Gastrocnemius medialis (tissue), 4 donors: ENCODE measurements around the gene SURF4. TPM values are rescaled to one million over a fixed set of nuclear protein-coding genes. Genes with fewer than 3 reads are reported as not detected.

Source experiments
- ATAC-seq, 2 donors: fragments of 150-250 bp; one replicate each; pipeline ENCODE4 v1.9.1; 2016
- DNase-seq, 2 donors: peaks; one replicate each; pipeline ENCODE4 v3.0.0-alpha.2; 2019
- H3K27ac ChIP-seq, 4 donors: fragments of 200-600 bp; sonication (generic); 1 replicate in 1 of 4; 2 replicates in 3 of 4; pipeline ENCODE4 v1.5.1; 2016 to 2018; ENCODE audit warnings: mild to moderate bottlenecking in 2 of 4, moderate library complexity in 1 of 4
- H3K27me3 ChIP-seq, 3 donors: fragments of 200-600 bp; sonication (generic) in 2 of 3; 1 replicate in 1 of 3; 2 replicates in 2 of 3; pipeline versions ENCODE4 v1.5.1 to v1.6.0; 2016 to 2019; ENCODE audit warnings: mild to moderate bottlenecking in 1 of 3, moderate library complexity in 1 of 3
- H3K36me3 ChIP-seq, 2 donors: fragments of 200-600 bp; sonication (generic) in 1 of 2; one replicate each; pipeline ENCODE4 v1.5.1; 2017 to 2018
- H3K4me1 ChIP-seq, 2 donors: fragments of 200-600 bp; sonication (generic) in 1 of 2; one replicate each; pipeline ENCODE4 v1.5.1; 2016 to 2017; ENCODE audit warnings: mild to moderate bottlenecking in 2 of 2
- H3K4me3 ChIP-seq, 4 donors: fragments of 200-600 bp; sonication (generic) in 3 of 4; 1 replicate in 1 of 4; 2 replicates in 3 of 4; pipeline ENCODE4 v1.5.1; 2016 to 2019; ENCODE audit warnings: mild to moderate bottlenecking in 2 of 4
- H3K9me3 ChIP-seq, 3 donors: fragments of 200-600 bp; sonication (generic) in 2 of 3; 1 replicate in 1 of 3; 2 replicates in 2 of 3; pipeline ENCODE4 v1.5.1; 2016 to 2019
- POLR2A ChIP-seq, 2 donors: fragments of 450-650 bp; IDR thresholded peaks; one replicate each; pipeline ENCODE4 v1.6.1; 2017; ENCODE audit warnings: antibody characterized with exemption in 2 of 2, mild to moderate bottlenecking in 2 of 2, moderate library complexity in 2 of 2
- in situ Hi-C, 4 donors: fragments of 200-750 bp; cut with MboI; loops; one replicate each; pipeline versions ENCODE4 v1.15.0 to v1.8.0; 2017; ENCODE audit warnings: low sequenced_read_pairs in 4 of 4
- intact Hi-C: fragments of 100-400 bp; cut with DNase I; formaldehyde crosslinking; loops from one replicate; pipeline ENCODE4 v1.15.1; 2023; ENCODE audit warnings: low total_unique reads
- total RNA-seq, 4 donors: library from RNA; depleted of rRNA; stranded (reverse); fragments of >200 nt; gene quantifications; one replicate each; pipeline versions ENCODE4 v1.1.0 to v1.2.3, GENCODE V29; 2016
- TF ChIP-seq, protein P1 (sequence below), 5 experiments: fragments of 450-650 bp in 3 of 5; fragments of 200-600 bp in 2 of 5; sonication (generic) in 2 of 5; IDR thresholded peaks in 4 of 5; conservative IDR thresholded peaks in 1 of 5; 1 replicate in 4 of 5; 2 replicates in 1 of 5; pipeline ENCODE4 v1.5.1; 2016 to 2019; ENCODE audit warnings: antibody characterized with exemption in 5 of 5, mild to moderate bottlenecking in 3 of 5, moderate library complexity in 3 of 5

Gene SURF4
- total RNA-seq, 4 donors from 2014 or later, result 62.9 to 98.4 (median 73.4) TPM

DNA sequence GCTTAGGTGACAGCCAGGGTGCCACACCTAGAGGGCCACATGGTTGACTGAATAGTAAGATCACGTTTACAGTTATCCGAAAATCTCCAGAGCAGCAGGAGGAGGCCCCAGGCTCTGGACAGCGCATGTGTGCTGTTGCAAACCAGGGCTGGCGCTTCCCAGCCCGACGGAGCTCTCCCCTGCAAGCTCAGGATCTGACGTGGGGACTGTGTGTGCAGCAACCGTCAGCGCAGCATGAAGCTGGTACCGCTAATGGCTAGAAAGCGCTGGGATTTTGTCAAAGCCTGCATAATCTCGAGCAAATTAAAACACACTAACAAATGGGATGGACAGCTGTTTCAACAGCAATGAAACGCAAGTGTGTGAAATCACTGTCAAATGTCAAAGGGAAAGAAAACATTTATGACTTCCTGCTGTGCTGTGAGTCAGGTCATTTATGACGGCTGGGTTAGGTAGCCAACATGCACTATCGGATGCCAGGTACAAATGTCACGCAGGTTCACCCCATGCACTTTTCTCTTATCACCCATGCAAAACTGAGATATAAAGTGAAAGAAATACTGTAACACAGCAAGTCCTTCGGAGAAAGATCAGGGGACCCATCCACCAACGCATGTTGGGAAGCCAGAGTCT lies 7.5 kb downstream of the SURF4 start:
- TF ChIP-seq, protein P1, sequence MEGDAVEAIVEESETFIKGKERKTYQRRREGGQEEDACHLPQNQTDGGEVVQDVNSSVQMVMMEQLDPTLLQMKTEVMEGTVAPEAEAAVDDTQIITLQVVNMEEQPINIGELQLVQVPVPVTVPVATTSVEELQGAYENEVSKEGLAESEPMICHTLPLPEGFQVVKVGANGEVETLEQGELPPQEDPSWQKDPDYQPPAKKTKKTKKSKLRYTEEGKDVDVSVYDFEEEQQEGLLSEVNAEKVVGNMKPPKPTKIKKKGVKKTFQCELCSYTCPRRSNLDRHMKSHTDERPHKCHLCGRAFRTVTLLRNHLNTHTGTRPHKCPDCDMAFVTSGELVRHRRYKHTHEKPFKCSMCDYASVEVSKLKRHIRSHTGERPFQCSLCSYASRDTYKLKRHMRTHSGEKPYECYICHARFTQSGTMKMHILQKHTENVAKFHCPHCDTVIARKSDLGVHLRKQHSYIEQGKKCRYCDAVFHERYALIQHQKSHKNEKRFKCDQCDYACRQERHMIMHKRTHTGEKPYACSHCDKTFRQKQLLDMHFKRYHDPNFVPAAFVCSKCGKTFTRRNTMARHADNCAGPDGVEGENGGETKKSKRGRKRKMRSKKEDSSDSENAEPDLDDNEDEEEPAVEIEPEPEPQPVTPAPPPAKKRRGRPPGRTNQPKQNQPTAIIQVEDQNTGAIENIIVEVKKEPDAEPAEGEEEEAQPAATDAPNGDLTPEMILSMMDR (IDR thresholded peaks at IDR 0.05 in 4 of 5, conservative IDR thresholded peaks at IDR 0.05 in 1 of 5), result no peak
- no peak for TF ChIP-seq POLR2A (IDR thresholded peaks at IDR 0.05)
- peak in 1 of 2 donors; percentile 48 for ATAC-seq

DNA sequence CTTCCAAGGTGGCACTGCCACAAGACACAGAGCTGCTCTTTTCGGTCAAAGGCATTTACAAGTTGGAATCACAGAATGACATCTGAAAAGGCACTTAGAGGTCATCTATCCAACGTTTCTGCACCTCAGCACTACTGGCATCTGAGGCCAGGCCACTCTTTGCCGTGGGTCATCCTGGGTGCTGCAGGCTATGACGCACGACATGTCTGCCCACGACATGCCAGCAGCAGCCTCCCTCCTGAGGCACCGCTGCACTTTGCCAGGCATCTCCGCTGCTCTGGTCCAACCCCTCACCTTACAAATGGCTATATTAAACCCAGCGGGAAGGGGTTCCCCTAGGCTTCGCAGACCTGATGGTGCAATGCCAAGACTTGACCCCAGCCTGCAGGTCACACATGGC lies 8.1 kb downstream of the SURF4 start:
- intact Hi-C loops (no loop called here), in situ Hi-C loops (no loop called here)
- Histone ChIP-seq H3K9me3 (no peaks in the 10 kb centered on the region), H3K27me3 (no peaks in the 10 kb centered on the region), H3K4me1 (peaks cover 51 to 52% of the 10 kb centered on the region in 2 donors), H3K4me3 (no peak overlapping the region), H3K36me3 (peaks cover 0 to 43% of the 10 kb centered on the region in 2 donors), H3K27ac (peak overlapping the region in 3 of 4 donors; percentile 7 to 56 (median 12))
- TF ChIP-seq, protein P1 (IDR thresholded peaks at IDR 0.05 in 4 of 5, conservative IDR thresholded peaks at IDR 0.05 in 1 of 5), result no peak
- no peak for TF ChIP-seq POLR2A (IDR thresholded peaks at IDR 0.05)
- no peak for DNase-seq
- ATAC-seq, result no peak

More for the DNA sequence above, 7.5 kb downstream of the SURF4 start:
- Histone ChIP-seq H3K9me3 (no peaks in the 10 kb centered on the region), H3K4me3 (peak overlapping the region in 1 of 4 donors; percentile 10), H3K36me3 (peaks cover 0 to 38% of the 10 kb centered on the region in 2 donors), H3K27me3 (no peaks in the 10 kb centered on the region), H3K4me1 (peaks cover 54 to 57% of the 10 kb centered on the region in 2 donors), H3K27ac (peak overlapping the region in 3 of 4 donors; percentile 12 to 56 (median 17))
- in situ Hi-C loops (no loop called here), intact Hi-C loops (no loop called here)
- DNase-seq, result no peak

DNA sequence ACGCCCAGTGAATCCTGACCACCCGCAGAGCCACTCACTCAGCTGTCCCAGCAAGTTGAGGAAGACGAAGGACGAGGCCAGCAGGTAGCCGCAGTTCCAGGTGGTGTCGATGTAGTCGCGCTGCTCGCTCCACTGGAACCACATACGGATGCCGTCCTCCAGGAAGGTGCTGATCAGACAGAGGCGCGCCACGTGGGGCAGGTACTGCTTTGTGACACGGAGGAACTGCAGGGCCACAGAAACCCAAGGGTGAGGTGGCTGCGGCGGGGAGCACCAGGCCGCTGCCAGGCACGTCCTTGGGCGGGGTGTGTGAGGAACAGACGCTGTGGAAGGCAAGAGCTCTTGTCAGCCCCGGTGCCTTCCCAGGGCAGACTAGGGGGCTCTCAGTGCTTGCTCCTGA lies 8.6 kb downstream of the SURF4 start:
- H3K27ac ChIP-seq, result no peak overlapping the region
- in situ Hi-C loops, result no loop called here
- no peaks in the 10 kb centered on the region for H3K9me3 ChIP-seq
- H3K4me1 ChIP-seq, result peaks cover 46 to 47% of the 10 kb centered on the region in 2 donors
- TF ChIP-seq, protein P1 (IDR thresholded peaks at IDR 0.05 in 4 of 5, conservative IDR thresholded peaks at IDR 0.05 in 1 of 5), result no peak
- TF ChIP-seq POLR2A (IDR thresholded peaks at IDR 0.05), result no peak
- H3K4me3 ChIP-seq, result no peak overlapping the region
- intact Hi-C loops, result no loop called here
- ATAC-seq, result no peak
- peaks cover 0 to 49% of the 10 kb centered on the region in 2 donors for H3K36me3 ChIP-seq
- no peak for DNase-seq
- no peaks in the 10 kb centered on the region for H3K27me3 ChIP-seq

DNA sequence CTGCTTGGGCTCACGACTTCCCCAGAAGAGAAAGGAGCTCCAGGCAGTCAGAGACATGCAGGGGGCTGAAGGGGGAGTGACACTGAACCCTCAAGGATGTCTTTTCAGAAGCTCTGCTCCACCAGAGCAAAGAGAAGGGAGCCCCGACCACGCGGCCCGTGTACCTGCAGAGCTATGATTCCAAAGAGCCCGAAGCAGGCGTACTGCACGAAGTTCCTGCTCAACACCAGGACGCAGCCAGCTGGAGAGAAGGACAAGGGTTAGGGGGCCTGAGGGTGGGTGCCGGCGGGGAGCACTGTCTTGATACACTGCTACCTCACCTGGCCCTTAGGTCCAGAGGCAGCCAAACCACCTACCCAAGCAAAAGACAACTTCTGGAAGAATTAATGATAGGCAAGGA lies 9.4 kb downstream of the SURF4 start:
- in situ Hi-C loops, result no loop called here

More for the DNA sequence above, 9.4 kb downstream of the SURF4 start:
- TF ChIP-seq POLR2A (IDR thresholded peaks at IDR 0.05), result no peak
- TF ChIP-seq, protein P1 (IDR thresholded peaks at IDR 0.05 in 4 of 5, conservative IDR thresholded peaks at IDR 0.05 in 1 of 5), result no peak
- H3K4me1 ChIP-seq, result peaks cover 38 to 39% of the 10 kb centered on the region in 2 donors
- H3K27ac ChIP-seq, result no peak overlapping the region
- DNase-seq (no peak), ATAC-seq (no peak)
- H3K27me3 ChIP-seq, result no peaks in the 10 kb centered on the region
- peaks cover 0 to 57% of the 10 kb centered on the region in 2 donors for H3K36me3 ChIP-seq
- intact Hi-C loops, result no loop called here
- H3K4me3 ChIP-seq, result no peak overlapping the region
- no peaks in the 10 kb centered on the region for H3K9me3 ChIP-seq
